K562 (cell line): ENCODE measurements around the gene RNF123. TPM values are rescaled to one million over a fixed set of nuclear protein-coding genes. Genes with fewer than 3 reads are reported as not detected.

ENCODE experiments used
- ATAC-seq: fragments of 200-7000 bp; cut with Tn5 transposase; 3 replicates; pipeline ENCODE4 v1.9.1; 2020; ENCODE audit warnings: moderate library complexity
- BruUV-seq: library from RNA; stranded (reverse); fragments of 400-500 nt; replicated peaks from 2 replicates; lab custom pipeline; 2021; lab: Mats Ljungman, UMichigan
- CTCF ChIA-PET: fragments of 300-600 bp; formaldehyde crosslinking; extraction: SDS; loops from one replicate; lab custom pipeline; 2021; ENCODE audit warnings: low intra/inter-chr PET ratio; lab: Yijun Ruan, JAX
- POLR2A ChIA-PET: fragments of 300-600, 350-650 bp; sonication (Branson Sonifier 250); formaldehyde crosslinking; extraction: SDS; loops from one replicate; lab custom pipeline; 2021; ENCODE audit warnings: antibody characterized with exemption, inconsistent platforms; lab: Yijun Ruan, JAX
- DNase-seq, 4 experiments: peaks; one replicate each; pipeline versions ENCODE4 v3.0.0 to v3.0.0-alpha.2; 2011 to 2018; ENCODE audit warnings: low spot score in 3 of 4, mixed read lengths in 3 of 4; ENCODE audit errors: extremely low read depth in 1 of 4
- FAIRE-seq: peaks from 2 replicates; lab custom pipeline; 2011; peaks lifted over from hg19 to GRCh38; lab: Jason Lieb, UNC
- H2AFZ ChIP-seq: 2 replicates; pipeline ENCODE4 v1.6.0; 2011; ENCODE audit warnings: low read depth, low read length, control low read depth, inconsistent platforms
- H3K27ac ChIP-seq: fragments of 200-600 bp; 3 replicates; pipeline ENCODE4 v1.8.0; 2011; ENCODE audit warnings: low read depth, mild to moderate bottlenecking, control low read depth, inconsistent platforms, low read length, moderate library complexity, mixed read lengths; ENCODE audit errors: extremely low read depth
- H3K27me3 ChIP-seq, 2 experiments: fragments of 300-600 bp in 1 of 2; 2 replicates in 1 of 2; 3 replicates in 1 of 2; pipeline versions ENCODE4 v1.6.0 to v1.8.0; 2011; ENCODE audit warnings: inconsistent platforms in 2 of 2, low read length in 2 of 2, mild to moderate bottlenecking in 1 of 2, mixed read lengths in 1 of 2, moderate library complexity in 1 of 2; ENCODE audit not compliant: control insufficient read depth in 2 of 2, insufficient read depth in 2 of 2
- H3K36me3 ChIP-seq: fragments of 300-600 bp; 3 replicates; pipeline ENCODE4 v1.8.0; 2011; ENCODE audit warnings: mild to moderate bottlenecking, low read length, inconsistent platforms; ENCODE audit not compliant: control insufficient read depth, insufficient read depth
- H3K4me1 ChIP-seq, 2 experiments: fragments of 200-600 bp in 1 of 2; replicated peaks in 1 of 2; 2 replicates in 1 of 2; 3 replicates in 1 of 2; pipeline versions ENCODE4 v1.5.1 to v1.8.0; 2011; ENCODE audit warnings: inconsistent platforms in 2 of 2, low read length in 2 of 2, mild to moderate bottlenecking in 1 of 2, mixed read lengths in 1 of 2, moderate library complexity in 1 of 2; ENCODE audit not compliant: control insufficient read depth in 2 of 2, insufficient read depth in 2 of 2
- H3K4me2 ChIP-seq: 2 replicates; pipeline ENCODE4 v1.6.1; 2011; ENCODE audit warnings: low read length, control low read depth, inconsistent platforms, mixed read lengths; ENCODE audit not compliant: insufficient read depth
- H3K4me3 ChIP-seq: fragments of 200-600 bp; sonication (generic), shearing (Covaris generic); 2 replicates; pipeline ENCODE4 v1.5.1; 2016; ENCODE audit warnings: control low read depth, inconsistent platforms
- H3K79me2 ChIP-seq: fragments of 200-600 bp; 3 replicates; pipeline ENCODE4 v1.8.0; 2011; ENCODE audit warnings: low read length, inconsistent platforms; ENCODE audit not compliant: control insufficient read depth, insufficient read depth
- H3K9ac ChIP-seq, 2 experiments: 2 replicates each; pipeline versions ENCODE4 v1.6.0 to v1.6.1; 2011; ENCODE audit warnings: low read depth in 2 of 2, low read length in 2 of 2, control low read depth in 1 of 2, inconsistent platforms in 1 of 2, mild to moderate bottlenecking in 1 of 2, mixed read lengths in 1 of 2; ENCODE audit not compliant: insufficient read depth in 1 of 2
- H3K9me1 ChIP-seq: one replicate; pipeline ENCODE4 v1.6.0; 2011; ENCODE audit warnings: inconsistent platforms, mild to moderate bottlenecking, low read length, moderate library complexity; ENCODE audit not compliant: control insufficient read depth, insufficient read depth
- H3K9me3 ChIP-seq: replicated peaks from 2 replicates; pipeline ENCODE4 v1.5.1; 2011; ENCODE audit warnings: low read depth, low read length, inconsistent platforms; ENCODE audit not compliant: control insufficient read depth, insufficient read depth
- H4K20me1 ChIP-seq: replicated peaks from 2 replicates; pipeline ENCODE4 v1.6.1; 2011; ENCODE audit warnings: low read length, inconsistent platforms, mixed read lengths; ENCODE audit not compliant: control insufficient read depth, insufficient read depth
- ATF7 ChIP-seq: fragments of 450-650 bp; IDR thresholded peaks from 2 replicates; pipeline ENCODE4 v1.7.1; 2014; ENCODE audit warnings: mild to moderate bottlenecking, moderate library complexity
- CREBBP ChIP-seq: IDR thresholded peaks from one replicate; pipeline ENCODE4 v1.6.1; 2012; ENCODE audit warnings: low read depth, mild to moderate bottlenecking, control low read depth, inconsistent platforms, low read length
- GABPA ChIP-seq: fragments of 200-800 bp; sonication (Bioruptor generic); conservative IDR thresholded peaks from 2 replicates; pipeline ENCODE4 v1.6.1; 2016; ENCODE audit warnings: low read depth, missing genetic modification characterization, missing compliant biosample characterization
- GTF2A2 ChIP-seq: IDR thresholded peaks from 2 replicates; pipeline ENCODE4 v1.6.1; 2016; ENCODE audit warnings: mild to moderate bottlenecking, missing genetic modification characterization, missing compliant biosample characterization
- MECOM ChIP-seq: fragments of 250-450 bp; sonication (Bioruptor Pico); IDR thresholded peaks from 2 replicates; pipeline ENCODE4 v1.8.0; 2022; ENCODE audit warnings: inconsistent platforms
- MED1 ChIP-seq: sonication (generic); formaldehyde crosslinking; IDR thresholded peaks from 2 replicates; pipeline ENCODE4 v1.8.1; 2023; ENCODE audit warnings: missing genetic modification reagents, borderline replicate concordance
- NEUROD1 ChIP-seq: fragments of 150-350 bp; IDR thresholded peaks from 2 replicates; pipeline ENCODE4 v1.6.1; 2014; ENCODE audit warnings: borderline replicate concordance, low read length, low read depth; ENCODE audit not compliant: partially characterized antibody
- POLR2B ChIP-seq: fragments of 450-650 bp; IDR thresholded peaks from 2 replicates; pipeline ENCODE4 v1.6.1; 2018; ENCODE audit warnings: low read depth; ENCODE audit not compliant: partially characterized antibody
- PPARD ChIP-seq: fragments of 250-450 bp; sonication (Bioruptor Pico); IDR thresholded peaks from 2 replicates; pipeline ENCODE4 v1.8.0; 2022; ENCODE audit warnings: inconsistent platforms, mild to moderate bottlenecking, moderate library complexity
- RERE ChIP-seq: sonication (generic); formaldehyde crosslinking; IDR thresholded peaks from 2 replicates; pipeline ENCODE4 v1.8.0; 2023; ENCODE audit warnings: missing genetic modification reagents, mild to moderate bottlenecking, borderline replicate concordance
- SAP30 ChIP-seq: fragments of 200-600 bp; sonication (generic); IDR thresholded peaks from 2 replicates; pipeline ENCODE4 v1.6.1; 2012; ENCODE audit warnings: borderline replicate concordance, low read depth, mild to moderate bottlenecking, moderate library complexity, low read length, control low read depth, inconsistent platforms; ENCODE audit not compliant: insufficient read depth, poor library complexity, severe bottlenecking
- SRSF9 ChIP-seq: fragments of 200-400 bp; formaldehyde crosslinking; IDR thresholded peaks from 2 replicates; pipeline ENCODE4 v1.6.1; 2017; ENCODE audit warnings: low read depth, low read length, borderline replicate concordance
- WGBS: fragments of 100-300 bp; shearing (Covaris generic); methylation state at CpG from one replicate; pipeline ENCODE4 v1.1.6; 2016; ENCODE audit warnings: low coverage, mixed read lengths; ENCODE audit not compliant: insufficient coverage; ENCODE audit errors: missing lambda C conversion rate; 5-methylcytosine and 5-hydroxymethylcytosine counted together
- in situ Hi-C: fragments of 300-500 bp; cut with MboI; formaldehyde crosslinking; loops from 4 replicates; pipeline ENCODE4 v1.15.0; 2018; ENCODE audit warnings: inconsistent platforms, mixed read lengths
- intact Hi-C: fragments of 100-400 bp; cut with micrococcal nuclease; formaldehyde crosslinking; loops from 2 replicates; pipeline ENCODE4 v1.14.2; 2022
- polyA plus RNA-seq, 8 experiments: library from polyadenylated mRNA; depleted of rRNA in 4 of 8; stranded (reverse) in 5 of 8; unstranded in 3 of 8; fragments of >200 nt; fragmentation: Nextera tagmentation in 2 of 8; fragmentation: Illumina TruSeq in 1 of 8; extraction: Ambion mirVana in 2 of 8; extraction: Trizol in 1 of 8; gene quantifications; 2 replicates each; pipeline versions ENCODE4 v1.2.1 to v1.2.3, GENCODE V29; 2011 to 2014; ENCODE audit warnings: inconsistent platforms in 1 of 8, missing spikeins in 1 of 8
- total RNA-seq, 7 experiments: library from RNA; depleted of rRNA in 6 of 7; stranded (reverse); fragments of >200 nt in 6 of 7; fragmentation: Illumina TruSeq in 2 of 7; extraction: Trizol in 2 of 7; gene quantifications; 2 replicates each; pipeline versions ENCODE4 v1.2.1 to v1.2.3, GENCODE V29; 2011 to 2021; ENCODE audit warnings: low replicate concordance in 1 of 7
- TF ChIP-seq, protein P1 (sequence below): fragments of 450-650 bp; IDR thresholded peaks from 2 replicates; pipeline ENCODE4 v1.6.1; 2017; ENCODE audit warnings: antibody characterized with exemption, mild to moderate bottlenecking

Gene RNF123
- total and polyA plus RNA-seq, 9 of the 15 experiments (the other 6 are each of a cell fraction or from before 2014, with no cell fraction given) = 8.7 to 53.1 (median 17.5) TPM

GRCh38 chr3:49681232-49681522 is 8.2 kb upstream of the RNF123 start:
- Histone ChIP-seq H3K4me2 (no peak overlapping the region), H4K20me1 (no peaks in the 10 kb centered on the region), H3K9ac (no peak overlapping the region), H3K27me3 (no peaks in the 10 kb centered on the region), H3K27ac (no peak overlapping the region), H3K79me2 (0 out of 3 replicates have a peak, but pooled peaks cover 1% of the 10 kb centered on the region), H2AFZ (no peak overlapping the region), H3K36me3 (peaks cover 78% of the 10 kb centered on the region; the same call in 2 of the 3 replicates), H3K9me1 (peaks cover 3% of the 10 kb centered on the region), H3K4me1 (peaks cover 0 to 5% of the 10 kb centered on the region in 2 experiments; a peak in 2 of 5 replicates), H3K9me3 (no peaks in the 10 kb centered on the region), H3K4me3 (no peak overlapping the region)
- in situ Hi-C loops = no loop called here
- CTCF ChIA-PET = no interaction called here
- DNase-seq (no peak), FAIRE-seq (no peak), ATAC-seq (no peak)
- WGBS = 100% methylated on average over 2 of the region's 2 CpGs
- intact Hi-C loops = no loop called here
- POLR2A ChIA-PET = no interaction called here
- no TSS peak for BruUV-seq
- no peak for TF ChIP-seq GTF2A2 (tag)
- TF ChIP-seq, protein P1, sequence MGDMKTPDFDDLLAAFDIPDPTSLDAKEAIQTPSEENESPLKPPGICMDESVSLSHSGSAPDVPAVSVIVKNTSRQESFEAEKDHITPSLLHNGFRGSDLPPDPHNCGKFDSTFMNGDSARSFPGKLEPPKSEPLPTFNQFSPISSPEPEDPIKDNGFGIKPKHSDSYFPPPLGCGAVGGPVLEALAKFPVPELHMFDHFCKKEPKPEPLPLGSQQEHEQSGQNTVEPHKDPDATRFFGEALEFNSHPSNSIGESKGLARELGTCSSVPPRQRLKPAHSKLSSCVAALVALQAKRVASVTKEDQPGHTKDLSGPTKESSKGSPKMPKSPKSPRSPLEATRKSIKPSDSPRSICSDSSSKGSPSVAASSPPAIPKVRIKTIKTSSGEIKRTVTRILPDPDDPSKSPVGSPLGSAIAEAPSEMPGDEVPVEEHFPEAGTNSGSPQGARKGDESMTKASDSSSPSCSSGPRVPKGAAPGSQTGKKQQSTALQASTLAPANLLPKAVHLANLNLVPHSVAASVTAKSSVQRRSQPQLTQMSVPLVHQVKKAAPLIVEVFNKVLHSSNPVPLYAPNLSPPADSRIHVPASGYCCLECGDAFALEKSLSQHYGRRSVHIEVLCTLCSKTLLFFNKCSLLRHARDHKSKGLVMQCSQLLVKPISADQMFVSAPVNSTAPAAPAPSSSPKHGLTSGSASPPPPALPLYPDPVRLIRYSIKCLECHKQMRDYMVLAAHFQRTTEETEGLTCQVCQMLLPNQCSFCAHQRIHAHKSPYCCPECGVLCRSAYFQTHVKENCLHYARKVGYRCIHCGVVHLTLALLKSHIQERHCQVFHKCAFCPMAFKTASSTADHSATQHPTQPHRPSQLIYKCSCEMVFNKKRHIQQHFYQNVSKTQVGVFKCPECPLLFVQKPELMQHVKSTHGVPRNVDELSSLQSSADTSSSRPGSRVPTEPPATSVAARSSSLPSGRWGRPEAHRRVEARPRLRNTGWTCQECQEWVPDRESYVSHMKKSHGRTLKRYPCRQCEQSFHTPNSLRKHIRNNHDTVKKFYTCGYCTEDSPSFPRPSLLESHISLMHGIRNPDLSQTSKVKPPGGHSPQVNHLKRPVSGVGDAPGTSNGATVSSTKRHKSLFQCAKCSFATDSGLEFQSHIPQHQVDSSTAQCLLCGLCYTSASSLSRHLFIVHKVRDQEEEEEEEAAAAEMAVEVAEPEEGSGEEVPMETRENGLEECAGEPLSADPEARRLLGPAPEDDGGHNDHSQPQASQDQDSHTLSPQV = no peak
- no peak for TF ChIP-seq ATF7
- TF ChIP-seq RERE (CRISPR knock-in tag) = no peak
- no peak for TF ChIP-seq SAP30
- TF ChIP-seq MECOM (CRISPR knock-in tag) = no peak
- TF ChIP-seq NEUROD1 = no peak
- TF ChIP-seq PPARD (CRISPR knock-in tag) = no peak
- no peak for TF ChIP-seq MED1
- TF ChIP-seq SRSF9 = no peak
- TF ChIP-seq GABPA = no peak
- no peak for TF ChIP-seq CREBBP
- no peak for TF ChIP-seq POLR2B
